NCI-H748 treated with DMSO at 0.1 percent for 48 hours (cell line): ENCODE results near the gene C1orf167.
A peak's percentile ranks its signal among the peaks of the same experiment; 100 is the strongest.

Source experiments
- DNase-seq: peaks from one replicate; lab custom pipeline; 2025; lab: John Stamatoyannopoulos, UW

C1orf167 gene

GRCh38 chr1:11735854-11736745, 25.9 kb upstream of the C1orf167 start, which contains the start of gene AGTRAP:
Gene AGTRAP (plus strand): TSS chr1:11736136. CDS start chr1:11736209, 73 bp downstream.
- peak; percentile 66 for DNase-seq

- no peak for DNase-seq
These were observed 25.0 kb upstream of the C1orf167 start for GRCh38 chr1:11736746-11737639.

DNA sequence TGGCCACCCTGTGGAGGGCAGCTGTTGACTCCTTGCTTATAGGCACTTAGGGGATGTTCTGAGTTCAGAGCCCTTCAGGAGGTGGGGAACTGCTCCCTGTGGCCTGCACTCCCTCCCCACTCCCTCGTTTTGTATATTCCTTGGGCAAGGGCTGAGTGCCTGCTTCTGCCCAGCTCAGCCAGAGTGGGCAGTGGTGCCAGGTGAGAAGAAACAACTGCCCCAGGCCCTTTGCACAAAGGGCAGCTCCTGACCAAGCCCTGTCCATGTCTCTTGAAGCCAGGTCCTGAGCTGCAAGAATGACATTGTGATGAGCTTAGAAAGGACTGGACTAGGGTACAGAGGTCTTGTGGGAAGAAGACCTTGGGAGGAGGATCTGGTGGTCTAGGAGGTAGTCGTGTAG, 23.9 kb upstream of the C1orf167 start:
- DNase-seq, result no peak

GRCh38 chr1:11738783-11739182, 23.2 kb upstream of the C1orf167 start:
- no peak for DNase-seq

DNA sequence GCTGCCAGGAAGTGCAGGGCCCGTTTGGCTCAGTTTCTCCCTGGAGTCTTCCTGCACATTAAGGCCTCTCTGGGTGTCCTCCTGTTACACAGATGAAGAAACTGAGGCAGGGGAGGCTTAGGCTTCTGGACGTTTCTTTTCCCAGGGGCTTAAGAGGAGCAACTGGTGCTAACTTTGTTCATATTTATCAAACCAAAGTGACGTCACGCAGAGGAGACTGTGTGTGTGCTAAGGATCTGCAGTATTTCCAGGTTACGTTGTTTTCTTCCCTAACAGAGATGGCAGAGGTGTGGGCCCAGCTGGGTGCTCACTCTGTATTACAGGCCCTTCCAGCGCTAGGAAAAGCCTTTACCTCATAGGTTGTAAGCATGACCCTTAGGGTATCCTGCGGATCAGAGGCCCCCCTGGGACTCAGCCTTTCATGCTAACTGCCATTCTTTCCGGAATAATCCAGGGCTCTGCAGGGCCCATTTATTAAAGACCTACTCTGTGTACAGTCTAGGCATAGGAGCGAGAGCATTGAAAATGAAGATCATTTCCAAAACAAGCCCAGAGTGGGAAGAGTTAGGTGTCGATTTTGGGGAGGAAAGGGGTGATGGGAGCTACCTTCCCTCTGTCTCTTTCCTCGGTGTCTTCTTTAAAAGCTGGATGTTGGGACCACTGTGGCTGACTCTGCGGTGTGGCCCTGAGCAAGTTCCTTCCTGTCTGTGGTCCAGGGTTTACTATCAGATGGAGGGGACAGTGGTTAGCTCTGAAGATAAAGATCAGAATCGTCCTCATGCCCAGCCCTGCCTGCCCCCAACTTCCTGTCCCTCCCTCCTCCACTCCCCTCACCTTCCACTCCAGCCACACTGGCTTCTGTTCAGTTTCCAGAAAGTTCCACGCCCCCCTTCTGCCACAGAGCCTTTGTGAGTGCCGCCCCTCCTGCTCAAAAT, 21.5 kb upstream of the C1orf167 start:
- no peak for DNase-seq

DNA sequence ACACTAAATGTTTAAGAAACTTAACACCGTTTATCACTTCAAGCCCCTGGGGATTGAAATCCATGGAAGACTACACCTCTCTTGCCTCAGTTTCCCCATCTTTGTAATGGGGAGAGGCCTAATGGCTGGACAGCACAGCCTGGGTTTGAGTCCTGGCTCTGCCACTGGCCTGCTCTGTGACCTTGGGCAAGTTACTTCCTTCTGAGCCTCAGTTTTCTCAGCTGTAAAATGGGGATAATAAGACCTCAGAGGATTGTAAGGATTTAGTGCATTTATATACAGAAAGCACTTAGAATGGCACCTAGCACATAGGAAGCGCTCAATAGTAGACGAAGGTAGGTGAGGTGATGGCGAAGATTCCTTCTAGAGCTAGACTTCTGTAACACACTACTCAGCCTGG, 20.5 kb upstream of the C1orf167 start:
- DNase-seq, result no peak

GRCh38 chr1:11741919-11742558, 20.0 kb upstream of the C1orf167 start:
- DNase-seq, result no peak

DNA sequence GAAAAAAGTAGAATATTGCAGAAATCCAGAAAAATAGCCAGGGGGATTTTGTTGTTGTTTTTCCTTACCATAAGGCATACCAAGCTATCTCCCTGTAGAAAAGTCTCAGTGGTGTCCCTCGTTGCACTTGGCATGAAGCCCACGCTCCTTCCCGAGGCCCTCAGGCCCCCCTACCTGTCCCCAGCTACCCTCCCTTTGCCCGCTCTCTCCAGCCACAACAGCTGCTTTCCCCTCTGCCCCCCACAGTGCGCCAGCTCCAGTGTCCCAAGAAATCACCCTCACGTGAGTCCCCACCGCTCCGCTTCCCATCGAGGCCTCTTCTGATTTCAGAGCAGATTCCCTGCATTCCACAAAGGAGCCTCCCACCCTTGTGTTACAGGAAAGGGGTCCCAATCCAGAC, 17.7 kb upstream of the C1orf167 start:
- no peak for DNase-seq

DNA sequence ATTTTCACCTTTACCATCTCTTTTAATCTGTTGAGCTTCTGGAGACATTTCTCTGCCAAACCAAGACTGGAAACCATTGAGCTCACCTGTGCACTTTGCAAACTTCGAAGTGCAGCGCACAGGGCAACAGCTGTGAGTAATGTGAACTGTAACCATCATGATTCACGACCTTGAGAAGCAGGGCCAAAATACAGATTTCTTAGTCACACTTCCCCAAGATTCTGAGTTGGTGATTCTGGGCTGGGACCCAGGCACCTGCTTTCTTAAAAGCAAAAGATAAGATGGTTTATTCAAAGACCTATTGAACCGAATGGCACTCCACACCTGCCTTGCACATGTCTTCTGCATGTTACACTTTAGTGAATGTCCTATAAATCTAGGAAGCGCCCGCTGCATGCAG, 15.9 kb upstream of the C1orf167 start:
- no peak for DNase-seq

DNA sequence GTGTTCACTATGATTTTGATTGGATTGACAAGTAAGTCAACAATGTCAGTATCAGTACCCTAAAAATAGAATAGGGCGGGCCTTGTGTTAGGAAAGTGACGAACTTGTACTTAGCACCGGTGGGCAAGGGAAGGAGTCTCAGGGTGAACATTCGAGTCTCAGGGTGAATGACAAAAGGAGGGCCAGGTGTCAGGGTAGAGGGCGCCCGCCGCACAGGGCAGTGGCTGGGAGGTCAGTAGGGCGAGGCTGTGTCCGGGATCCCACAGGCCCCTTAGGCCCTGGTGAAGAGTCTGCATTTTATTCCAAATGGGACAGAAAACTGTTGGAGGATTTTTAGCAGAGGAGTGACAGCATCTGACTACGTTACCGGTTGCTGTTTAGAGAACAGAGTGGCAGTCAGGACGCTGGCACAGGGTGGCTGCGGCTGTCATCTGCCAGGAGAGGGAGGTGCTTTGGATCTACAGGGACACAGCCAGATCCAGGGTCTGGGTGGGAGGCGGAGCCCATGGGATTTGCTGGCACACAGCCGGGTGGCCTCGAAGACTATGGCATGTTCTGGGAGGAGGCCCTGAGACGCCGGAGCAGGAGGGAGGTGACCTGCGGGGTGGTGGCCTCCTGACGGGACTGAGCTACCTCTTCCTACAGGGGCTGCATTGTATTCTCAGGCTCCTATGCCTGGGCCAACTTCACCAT, 15.1 kb upstream of the C1orf167 start:
- no peak for DNase-seq

DNA sequence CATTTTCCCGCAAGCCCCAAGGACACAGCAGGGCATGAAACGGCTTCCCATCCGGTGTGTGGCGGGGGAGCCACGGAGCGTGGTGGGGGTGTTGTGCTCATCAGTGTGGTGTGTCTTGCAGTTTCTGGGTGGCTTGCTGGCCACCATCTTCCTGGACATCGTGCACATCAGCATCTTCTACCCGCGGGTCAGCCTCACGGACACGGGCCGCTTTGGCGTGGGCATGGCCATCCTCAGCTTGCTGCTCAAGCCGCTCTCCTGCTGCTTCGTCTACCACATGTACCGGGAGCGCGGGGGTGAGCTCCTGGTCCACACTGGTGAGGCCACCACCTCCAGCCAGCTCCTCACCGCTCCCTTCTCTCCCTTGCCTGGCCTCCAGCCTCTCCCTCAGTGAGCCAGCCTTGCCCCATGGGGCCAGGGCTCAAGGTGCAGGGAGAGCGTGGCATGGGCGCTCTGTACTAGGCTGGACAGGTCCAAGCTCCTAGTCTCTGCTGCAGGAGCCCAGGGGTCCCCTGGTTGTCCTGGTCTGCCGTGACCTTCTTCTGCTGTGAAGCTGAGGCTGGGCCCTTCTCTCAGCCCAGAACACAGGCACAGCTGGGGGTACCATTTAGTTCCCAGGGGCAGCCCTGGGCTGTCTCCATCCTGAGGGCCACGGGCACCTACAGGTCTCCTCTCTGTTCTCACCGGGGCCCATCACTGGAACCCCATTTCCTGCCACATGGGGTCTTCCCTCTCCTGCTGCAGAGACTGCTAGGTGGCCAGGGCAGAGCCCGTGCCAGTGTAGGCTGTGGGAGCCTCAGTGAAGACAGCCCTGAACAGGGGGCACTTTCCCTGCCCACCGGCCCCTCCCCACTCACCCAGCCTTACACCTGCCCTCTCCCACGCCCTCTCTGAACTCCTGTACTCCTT, 13.4 kb upstream of the C1orf167 start:
- DNase-seq, result no peak

- DNase-seq, result peak; percentile 10
These were observed 12.7 kb upstream of the C1orf167 start for GRCh38 chr1:11749203-11749689.

DNA sequence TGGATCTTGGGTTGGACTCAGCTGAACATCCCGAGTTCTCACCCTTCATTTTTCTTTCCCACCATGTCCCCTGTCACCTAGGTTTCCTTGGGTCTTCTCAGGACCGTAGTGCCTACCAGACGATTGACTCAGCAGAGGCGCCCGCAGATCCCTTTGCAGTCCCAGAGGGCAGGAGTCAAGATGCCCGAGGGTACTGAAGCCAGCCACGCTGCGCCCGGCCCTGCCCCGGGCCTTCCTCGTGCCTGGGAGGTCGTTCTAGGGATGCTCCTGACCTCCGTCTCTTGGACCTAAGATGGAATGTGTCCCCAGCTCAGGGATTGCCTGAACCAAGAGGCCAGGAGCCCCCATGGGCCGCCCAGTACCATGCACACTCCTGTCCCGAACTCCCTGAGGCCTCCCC, 12.0 kb upstream of the C1orf167 start:
- DNase-seq, result no peak

- no peak for DNase-seq
These were observed 10.9 kb upstream of the C1orf167 start for GRCh38 chr1:11751087-11751486.

DNA sequence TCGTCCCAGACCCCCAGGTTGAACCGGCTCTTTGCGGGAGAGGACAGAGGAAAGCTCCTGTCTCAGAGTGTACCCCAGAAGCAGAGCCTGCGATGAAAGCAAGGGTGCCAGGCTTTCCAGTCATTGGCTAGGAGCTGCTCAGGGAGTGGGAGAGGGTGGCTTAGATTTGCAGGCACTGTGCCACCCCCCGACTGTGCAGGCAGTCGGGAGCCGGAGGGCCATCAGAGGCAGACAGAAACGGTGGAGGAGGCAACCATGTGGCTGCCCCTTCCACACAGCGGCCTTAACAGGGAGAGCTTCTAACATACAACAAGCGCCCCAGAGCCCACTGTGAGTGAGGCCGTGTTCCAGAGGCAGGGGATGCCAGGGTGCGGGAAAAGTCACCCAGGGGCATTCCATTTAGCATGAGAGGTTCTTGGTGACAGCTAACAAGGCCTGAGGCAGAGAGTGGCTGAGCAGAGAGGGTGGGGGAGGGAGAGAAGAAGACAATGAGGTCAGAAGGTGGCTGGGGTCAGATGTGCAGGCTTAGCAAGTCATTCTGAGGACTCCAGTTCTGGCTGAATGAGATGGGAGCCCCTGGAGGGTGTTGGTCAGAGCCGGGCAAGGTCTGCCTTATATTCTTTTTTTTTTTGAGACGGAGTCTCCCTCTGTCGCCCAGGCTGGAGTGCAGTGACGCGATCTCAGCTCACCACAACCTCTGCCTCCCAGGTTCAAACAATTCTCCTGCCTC, 9.5 kb upstream of the C1orf167 start:
- DNase-seq, result no peak

- no peak for DNase-seq
These were observed 8.3 kb upstream of the C1orf167 start for GRCh38 chr1:11753555-11754208.

DNA sequence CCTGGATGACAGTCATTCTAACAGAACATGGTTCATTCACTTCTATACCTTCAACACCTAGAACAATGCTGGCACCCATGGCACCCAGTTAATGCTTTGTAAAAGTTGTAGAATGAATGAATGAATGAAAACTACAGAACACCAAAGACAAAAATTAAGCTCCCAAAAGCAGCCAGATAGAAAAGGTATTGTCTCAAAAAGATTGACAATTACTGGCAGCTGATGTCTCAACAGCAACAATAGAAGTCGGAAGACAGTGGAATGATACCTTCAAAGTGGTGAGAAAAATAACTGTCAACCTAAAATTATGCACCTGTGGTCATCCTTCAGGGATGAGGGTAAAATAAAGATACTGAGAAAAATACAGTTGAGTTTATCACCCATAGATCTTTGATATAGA, 4.9 kb upstream of the C1orf167 start:
- no peak for DNase-seq

DNA sequence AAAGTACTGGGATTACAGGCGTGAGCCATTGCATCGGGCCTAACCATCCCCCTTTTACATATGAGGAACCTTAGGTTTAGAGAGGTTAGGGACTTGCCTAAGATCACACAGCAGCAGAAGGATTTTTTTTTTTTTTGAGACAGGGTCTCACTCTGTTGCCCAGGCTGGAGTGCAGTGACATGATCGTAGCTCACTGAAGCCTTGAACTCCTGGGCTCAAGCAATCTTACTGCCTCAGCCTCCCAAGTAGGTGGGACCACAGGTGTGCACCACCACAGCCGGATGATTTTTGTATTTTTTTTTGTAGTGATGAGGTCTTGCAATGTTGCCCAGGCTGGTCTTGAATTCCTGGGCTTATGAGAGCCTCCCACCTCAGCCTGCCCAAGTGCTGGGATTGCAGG, 2.2 kb upstream of the C1orf167 start:
- DNase-seq, result no peak
